GM21360 (cell line): Measurements from ENCODE around the gene LCOR.
"Not testable (repeated sequence)": the region's sequence is repeated elsewhere in the genome, so short reads cannot be mapped to it uniquely, and the experiment has no call there.

Experiments used
- ATAC-seq: cut with Tn5 transposase; IDR thresholded peaks from one replicate; pipeline ENCODE4 v1.9.1; 2021; ENCODE audit warnings: mild to moderate bottlenecking, moderate library complexity; ENCODE audit not compliant: unreplicated experiment

The LCOR gene

GRCh38 chr10:96838529-96838928 lies 6.4 kb downstream of the LCOR start:
- no peak for ATAC-seq

GRCh38 chr10:96840841-96841518 lies 8.9 kb downstream of the LCOR start:
- ATAC-seq = no peak

GRCh38 chr10:96842896-96843723 lies 11.0 kb downstream of the LCOR start:
- ATAC-seq = no peak

GRCh38 chr10:96843823-96844222 lies 11.7 kb downstream of the LCOR start:
- no peak for ATAC-seq

- ATAC-seq = no peak
These were observed 14.3 kb downstream of the LCOR start for GRCh38 chr10:96846395-96846794.

- ATAC-seq = no peak
These were observed 14.8 kb downstream of the LCOR start for GRCh38 chr10:96846926-96847325.

GRCh38 chr10:96847356-96847755 lies 15.3 kb downstream of the LCOR start:
- ATAC-seq = not testable (repeated sequence)

GRCh38 chr10:96850113-96850512 lies 18.0 kb downstream of the LCOR start:
- no peak for ATAC-seq

- ATAC-seq = no peak
These were observed 18.7 kb downstream of the LCOR start for GRCh38 chr10:96850825-96851224.

- ATAC-seq = no peak
These were observed 19.2 kb downstream of the LCOR start for GRCh38 chr10:96851281-96851680.

- no peak for ATAC-seq
These were observed 24.2 kb downstream of the LCOR start for GRCh38 chr10:96856317-96856716.

- ATAC-seq = no peak
These were observed 25.4 kb downstream of the LCOR start for GRCh38 chr10:96857301-96858012.

- ATAC-seq = no peak
These were observed 26.1 kb downstream of the LCOR start for GRCh38 chr10:96858038-96858705.

GRCh38 chr10:96858706-96859050 lies 26.6 kb downstream of the LCOR start:
- ATAC-seq = no peak

GRCh38 chr10:96860631-96861277 lies 28.7 kb downstream of the LCOR start:
- ATAC-seq = no peak

GRCh38 chr10:96863922-96864543 lies 31.9 kb downstream of the LCOR start:
- ATAC-seq = peak; percentile 54

GRCh38 chr10:96873086-96873485 lies 41.0 kb downstream of the LCOR start:
- ATAC-seq = no peak

- no peak for ATAC-seq
These were observed 41.8 kb downstream of the LCOR start for GRCh38 chr10:96873756-96874467.

- ATAC-seq = no peak
These were observed 46.0 kb downstream of the LCOR start for GRCh38 chr10:96878057-96878456.

- ATAC-seq = no peak
These were observed 48.5 kb downstream of the LCOR start for GRCh38 chr10:96880575-96880974.
